ENCODE results near the gene MATCAP1. TPM values are rescaled to one million over a fixed set of nuclear protein-coding genes. Genes with fewer than 3 reads are reported as not detected.

Gene MATCAP1
- total RNA-seq, 1 donor from 2014 or later = 7.7 TPM

DNA sequence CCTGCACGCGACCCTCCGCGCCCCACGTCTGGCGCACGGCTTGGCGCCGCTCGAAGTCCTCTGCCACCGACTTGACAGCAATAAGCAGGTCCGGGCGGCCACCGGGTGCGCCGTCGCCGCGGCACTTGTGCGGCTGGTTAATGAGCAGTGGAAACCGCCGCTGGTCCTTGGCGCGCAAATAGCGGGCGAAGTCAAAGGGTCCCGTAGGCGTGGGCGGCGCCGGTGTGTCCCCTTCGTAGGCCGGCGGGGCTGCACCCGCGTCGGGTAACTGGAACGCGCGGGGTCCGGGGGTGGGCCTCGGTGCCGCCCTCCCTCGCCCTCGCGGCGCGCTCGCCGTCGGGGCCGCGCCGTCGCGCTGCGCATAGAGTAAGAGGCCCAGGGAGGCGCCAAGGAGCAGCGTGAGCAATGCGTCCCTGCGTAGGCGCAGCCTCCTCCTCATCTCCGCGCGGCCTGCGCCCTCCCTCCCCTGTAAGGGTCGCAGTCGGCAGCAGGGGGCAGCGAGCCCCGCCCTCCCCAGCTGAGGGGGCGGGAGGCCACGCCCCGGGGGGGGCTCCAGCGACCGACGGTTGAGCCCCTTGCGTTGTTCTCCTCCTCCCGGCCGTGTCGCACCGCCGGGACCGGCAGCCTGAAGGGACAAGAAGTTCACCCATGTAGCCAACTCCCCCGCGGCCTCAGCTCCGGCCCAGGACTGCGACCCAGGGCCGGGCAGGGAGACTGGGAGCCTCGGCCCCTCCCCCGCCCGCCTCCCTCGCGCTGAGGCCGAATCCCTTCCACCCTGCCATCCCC lies 33.5 kb downstream of the MATCAP1 start:
- ATAC-seq (ENCODE audit: poor library complexity) = peak; percentile 63
- DNase-seq = peak; percentile 76
- intact Hi-C loops (cut with DNase I) = no loop called here

DNA sequence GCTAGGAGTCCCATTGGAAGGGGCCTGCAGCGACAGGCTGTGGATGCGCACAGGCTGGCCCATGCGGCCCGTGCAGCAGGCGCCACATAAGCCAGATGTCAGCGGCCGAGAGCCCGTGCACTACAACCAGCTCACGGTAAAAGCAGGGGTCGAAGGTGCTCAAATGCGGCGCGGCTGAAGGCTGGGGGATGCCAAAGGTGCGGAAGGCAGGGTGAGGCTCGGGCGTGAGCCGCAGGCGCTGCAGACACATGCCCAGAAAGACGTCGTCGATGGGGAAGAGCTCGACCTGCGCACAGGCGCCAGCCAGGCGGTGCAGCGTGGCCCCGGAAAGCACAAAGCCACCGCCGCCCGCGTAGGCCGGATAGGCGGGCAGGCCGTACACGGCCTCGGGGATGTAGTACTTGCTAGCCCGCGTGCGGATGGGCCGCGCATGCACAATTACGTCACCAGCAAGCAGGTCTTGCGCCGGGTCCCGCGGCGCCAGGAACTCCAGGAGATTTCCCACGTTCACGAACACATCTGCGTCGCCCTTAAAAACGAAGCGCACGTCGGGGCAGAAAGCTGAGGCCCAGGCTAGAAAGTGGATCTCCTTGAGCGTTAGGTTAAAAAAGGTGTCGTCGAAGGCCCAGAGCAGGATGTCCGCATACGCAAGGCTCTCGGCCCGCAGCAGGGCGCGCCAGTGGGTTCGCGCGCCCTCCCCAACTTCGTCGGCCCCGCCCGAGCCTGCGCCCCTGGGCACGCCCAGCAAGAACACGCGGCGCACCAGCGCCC lies 34.3 kb downstream of the MATCAP1 start:
- ATAC-seq (ENCODE audit: poor library complexity) (no peak), DNase-seq (peak; percentile 42)
- intact Hi-C loops (cut with DNase I) = no loop called here

DNA sequence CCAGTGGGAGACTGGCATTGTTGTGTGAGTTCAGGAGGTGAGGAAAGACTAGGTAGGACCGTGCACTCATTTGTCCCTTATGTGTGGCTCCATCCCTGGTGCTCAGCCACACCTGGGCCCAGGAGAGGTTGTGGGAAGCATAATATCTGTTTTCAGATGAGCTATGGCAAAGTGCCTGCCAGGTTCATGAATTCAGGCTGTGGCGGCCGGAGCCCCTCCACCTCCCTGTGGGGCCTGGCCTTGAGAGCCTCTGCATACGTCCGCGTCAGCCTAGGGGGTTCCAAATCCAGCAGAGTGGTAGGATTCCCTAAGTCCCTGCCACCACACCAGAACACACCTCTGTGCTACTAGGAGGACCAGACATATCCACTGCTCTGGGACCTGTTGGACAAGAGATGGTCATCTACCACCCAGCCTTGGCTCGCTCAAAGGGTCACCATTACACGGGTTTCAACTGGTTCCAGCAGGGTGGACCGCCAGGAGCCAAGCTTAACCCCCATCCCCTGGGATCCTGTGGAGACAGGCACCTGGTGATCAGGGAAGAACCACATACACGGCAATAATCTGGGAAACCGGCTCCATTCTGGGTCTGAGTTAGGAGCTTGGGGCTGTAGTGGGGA lies 35.0 kb downstream of the MATCAP1 start:
- no peak for ATAC-seq (ENCODE audit: poor library complexity)
- no peak for DNase-seq
- intact Hi-C loops (cut with DNase I) = no loop called here

DNA sequence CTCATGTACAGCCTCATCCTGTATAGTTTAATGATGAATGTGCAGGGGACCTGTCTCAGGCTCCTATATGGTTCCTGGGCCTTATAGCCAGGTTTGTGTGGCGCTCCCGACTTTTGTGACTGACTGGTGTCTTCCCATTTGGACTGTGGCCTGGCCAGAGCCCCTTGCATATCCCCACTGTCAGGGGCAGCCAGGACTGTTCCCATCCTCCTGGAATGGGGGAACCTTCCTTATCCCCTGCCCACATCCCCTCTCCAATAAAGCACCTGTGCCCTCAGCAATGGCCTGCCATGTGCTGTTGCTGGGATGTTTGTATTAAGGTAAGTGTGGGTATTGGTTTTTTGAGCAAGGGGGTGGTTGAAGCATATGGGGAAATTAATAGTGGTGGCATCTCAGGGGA lies 35.5 kb downstream of the MATCAP1 start:
- no peak for DNase-seq
- intact Hi-C loops (cut with DNase I) = no loop called here
- ATAC-seq (ENCODE audit: poor library complexity) = no peak

DNA sequence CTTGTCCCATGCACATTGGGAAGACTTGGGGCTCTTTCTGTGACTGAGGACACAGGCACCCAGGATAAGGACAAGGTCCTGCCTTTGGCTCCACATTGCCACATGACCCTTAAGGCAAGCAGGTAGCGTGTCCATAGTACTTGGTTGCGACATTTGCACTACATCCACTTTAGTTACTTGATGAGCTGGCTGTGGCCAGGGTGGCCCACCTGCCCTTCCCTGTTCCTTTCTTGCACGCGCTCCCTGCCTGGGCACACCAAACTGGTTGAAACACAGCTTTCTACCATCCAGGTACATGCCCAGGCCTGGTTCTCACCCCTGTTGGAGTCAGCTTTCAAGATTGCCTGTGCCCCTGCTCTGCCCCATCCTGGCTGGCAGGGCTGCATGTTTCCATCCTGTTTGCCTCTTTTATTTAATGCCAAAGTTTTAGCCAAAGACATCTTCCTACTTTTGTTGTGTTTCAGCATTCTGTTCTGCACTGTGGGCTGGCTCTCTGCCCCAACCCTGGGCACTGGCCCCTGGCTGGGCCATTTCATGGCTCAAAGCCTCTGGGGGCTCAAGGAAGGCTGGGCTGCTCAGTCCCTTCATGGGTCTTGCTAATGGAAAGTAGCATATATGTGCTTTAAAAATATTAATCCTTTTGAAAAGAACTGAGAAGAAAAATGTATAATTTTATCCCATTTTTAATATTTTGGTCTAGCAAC lies 36.2 kb downstream of the MATCAP1 start:
- intact Hi-C loops (cut with DNase I) = no loop called here
- DNase-seq (no peak), ATAC-seq (ENCODE audit: poor library complexity) (no peak)

DNA sequence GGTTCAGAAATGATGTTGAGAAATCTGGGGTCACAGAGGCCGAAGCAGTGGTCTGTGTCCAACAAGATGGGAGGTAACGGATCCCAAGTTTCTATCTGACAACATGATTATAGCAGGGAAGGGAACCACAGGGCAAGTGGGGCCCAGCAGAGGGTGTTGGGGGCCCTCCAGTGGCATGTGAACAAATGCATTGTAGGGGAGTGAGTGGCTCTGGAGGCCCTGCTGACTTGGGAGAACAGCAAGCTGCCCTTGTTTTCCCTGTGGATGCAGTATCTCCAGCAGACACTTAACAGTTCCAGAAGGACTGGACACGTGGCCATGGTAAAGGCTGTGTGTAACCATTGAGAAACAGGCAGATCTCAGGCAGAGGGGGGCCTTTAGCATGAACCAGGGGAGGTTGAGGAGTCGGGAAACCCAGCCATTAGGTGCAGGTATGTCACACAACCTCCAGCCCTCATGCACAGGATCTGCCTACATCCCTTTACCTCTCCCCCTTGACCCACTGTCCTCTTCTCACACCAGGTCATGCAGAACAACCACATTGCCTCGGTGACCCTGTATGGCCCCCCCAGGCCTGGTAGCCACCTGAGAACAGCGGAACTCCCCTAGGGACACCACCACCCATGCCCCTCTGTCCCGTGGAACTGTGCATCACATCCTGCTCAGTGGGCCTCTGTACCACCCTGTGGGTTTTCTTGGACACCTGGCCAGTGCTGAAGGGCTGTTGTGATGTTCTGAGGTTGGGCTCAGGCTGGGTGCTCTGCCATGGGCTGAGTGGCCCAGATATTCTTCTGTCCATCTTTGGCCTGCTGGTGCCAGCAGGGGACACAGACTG lies 37.0 kb downstream of the MATCAP1 start:
- DNase-seq (no peak), ATAC-seq (ENCODE audit: poor library complexity) (no peak)
- intact Hi-C loops (cut with DNase I) = no loop called here

DNA sequence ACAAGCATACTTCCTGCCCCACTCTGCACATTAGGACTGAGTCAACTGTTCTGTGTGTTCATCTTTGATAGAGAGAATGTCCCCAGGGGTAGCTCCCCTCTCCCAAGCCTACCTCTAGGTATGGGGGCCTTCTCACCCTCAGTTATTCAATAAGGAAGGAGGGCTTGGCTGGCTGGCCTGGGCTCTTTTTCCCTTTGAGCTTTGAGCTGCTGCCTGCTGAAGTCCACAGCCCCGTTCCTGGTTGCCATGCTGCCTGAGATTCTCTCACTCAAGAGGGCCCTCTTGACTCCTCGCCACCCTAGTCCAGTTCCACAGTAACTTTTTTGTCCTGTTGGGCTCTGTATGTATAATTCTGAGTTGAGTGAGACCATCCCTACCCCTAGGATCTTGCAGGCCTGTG lies 38.0 kb downstream of the MATCAP1 start:
- no peak for ATAC-seq (ENCODE audit: poor library complexity)
- intact Hi-C loops (cut with DNase I) = no loop called here
- DNase-seq = no peak

DNA sequence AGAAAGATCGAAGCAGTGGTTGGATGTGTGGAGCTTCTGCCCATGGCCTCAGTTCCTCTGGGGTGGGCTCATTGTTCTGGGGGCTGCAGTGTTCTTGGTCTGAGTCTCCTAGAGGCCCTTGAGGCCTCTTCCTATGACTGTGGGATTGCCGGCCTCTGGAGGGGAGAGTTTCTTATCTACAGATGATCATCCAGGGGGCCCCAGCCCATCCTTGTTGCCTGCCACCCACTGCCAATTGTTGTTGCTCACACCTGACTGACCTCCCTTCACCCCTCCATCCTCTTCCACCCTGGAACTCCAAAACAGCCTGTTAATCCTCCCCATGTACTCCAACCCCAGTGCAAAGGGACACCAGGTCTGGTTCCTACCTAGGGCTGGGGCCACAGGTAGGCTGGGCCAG lies 38.8 kb downstream of the MATCAP1 start:
- ATAC-seq (ENCODE audit: poor library complexity) = no peak
- no peak for DNase-seq
- intact Hi-C loops (cut with DNase I) = no loop called here

DNA sequence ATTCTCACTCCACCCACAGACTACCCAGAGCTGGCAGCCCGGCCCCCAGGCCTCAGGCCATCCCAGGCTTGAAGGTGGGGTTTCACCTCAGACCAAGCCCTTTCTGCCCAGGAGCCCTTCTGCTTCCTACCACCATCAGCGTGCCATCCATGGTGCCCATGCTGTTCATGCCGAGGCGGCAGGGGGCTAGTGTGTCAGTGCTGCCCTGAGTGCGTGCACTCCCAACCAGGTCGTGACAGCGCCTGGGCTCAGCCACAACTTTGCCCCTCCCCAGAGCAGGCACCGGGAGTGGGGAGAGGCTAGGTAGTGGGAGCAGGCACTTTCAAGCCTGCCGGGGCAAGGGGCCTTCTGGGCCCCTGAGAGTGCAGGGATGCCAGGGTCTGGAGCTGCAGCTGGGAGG lies 41.4 kb downstream of the MATCAP1 start:
- ATAC-seq (ENCODE audit: poor library complexity) = no peak
- intact Hi-C loops (cut with DNase I) = no loop called here
- DNase-seq = no peak

DNA sequence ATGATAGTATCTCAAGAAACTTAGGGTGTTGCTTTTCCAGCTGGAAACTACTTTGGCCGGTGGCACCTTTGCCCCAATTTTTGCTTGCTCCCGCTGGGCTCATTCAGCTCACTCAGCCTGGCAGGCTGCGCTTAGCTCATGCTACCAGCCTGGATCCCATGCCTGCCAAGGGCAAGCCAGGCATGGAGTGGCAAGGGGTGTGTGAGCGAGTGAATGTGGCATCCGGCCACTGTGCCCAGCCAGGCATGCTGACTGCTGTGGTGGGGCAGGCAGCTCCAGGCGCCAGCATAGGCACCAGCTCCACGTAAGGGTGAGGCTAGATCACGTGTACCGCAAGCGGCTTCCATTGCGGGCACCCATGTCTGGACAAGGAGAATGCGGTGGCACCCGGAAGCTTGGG lies 42.4 kb downstream of the MATCAP1 start:
- intact Hi-C loops (cut with DNase I) = no loop called here
- ATAC-seq (ENCODE audit: poor library complexity) (no peak), DNase-seq (no peak)

DNA sequence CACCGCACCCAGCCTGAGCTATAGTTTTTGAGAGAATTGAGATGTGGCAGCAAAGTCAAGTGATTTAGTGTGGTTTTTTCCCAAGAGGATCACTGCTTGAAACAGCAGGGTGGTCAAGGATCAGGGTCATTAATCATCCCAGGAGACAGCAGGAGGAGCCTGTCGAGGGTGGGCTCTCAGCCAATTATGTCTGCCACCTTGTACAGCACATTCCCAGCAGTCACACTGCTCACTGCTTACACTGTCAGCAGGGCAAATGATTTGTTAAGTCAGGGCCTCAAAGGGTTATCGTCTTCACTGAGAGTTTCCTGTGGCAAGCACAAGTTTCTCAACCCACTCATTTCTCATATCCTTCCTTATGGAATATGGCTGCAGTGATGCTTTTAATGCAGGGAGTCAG lies 46.2 kb downstream of the MATCAP1 start:
- intact Hi-C loops (cut with DNase I) = no loop called here
- no peak for ATAC-seq (ENCODE audit: poor library complexity)

DNA sequence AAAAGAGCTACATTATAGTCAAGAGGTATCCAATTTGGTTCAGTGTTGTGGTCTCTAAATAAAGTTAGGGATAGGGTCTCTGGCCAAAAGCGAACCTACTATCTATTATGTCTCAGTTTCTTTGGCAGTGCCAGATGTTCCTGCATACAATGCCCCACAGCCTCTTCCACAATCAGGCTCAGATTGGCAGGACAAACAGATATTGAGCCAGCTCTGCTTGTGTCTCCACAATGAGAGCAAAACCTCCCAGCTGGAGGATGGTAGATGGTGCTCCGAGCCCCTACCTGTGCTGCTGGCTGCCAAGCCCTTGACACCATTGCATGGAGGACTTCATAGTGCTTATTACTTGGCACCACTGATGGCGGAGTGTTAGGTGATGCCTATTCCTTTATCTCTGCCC lies 54.3 kb downstream of the MATCAP1 start:
- peak; percentile 31 for ATAC-seq (ENCODE audit: poor library complexity)
- intact Hi-C loops (cut with DNase I) = no loop called here
- no peak for DNase-seq

More for the DNA sequence above, 46.2 kb downstream of the MATCAP1 start:
- DNase-seq = no peak

DNA sequence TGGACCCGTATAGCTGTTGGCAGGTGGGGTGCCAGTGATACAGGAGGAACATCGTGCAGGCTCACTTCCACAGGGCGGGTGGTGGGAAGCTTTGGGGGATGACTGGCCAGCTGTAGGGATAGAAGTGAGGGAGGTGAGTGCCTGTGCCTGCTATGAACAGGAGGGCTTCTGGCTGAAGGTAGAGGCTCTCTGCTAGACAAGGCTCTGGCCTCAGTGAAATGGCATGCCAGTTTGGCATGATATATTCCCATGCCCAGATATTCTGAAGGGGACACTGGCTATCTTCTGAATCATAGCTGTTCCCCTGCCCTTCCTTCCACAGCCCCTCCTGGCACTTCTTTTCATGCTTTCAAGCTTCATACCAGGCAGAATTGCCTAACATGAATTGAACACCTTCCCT lies 54.9 kb downstream of the MATCAP1 start:
- intact Hi-C loops (cut with DNase I) = no loop called here
- DNase-seq = no peak
- no peak for ATAC-seq (ENCODE audit: poor library complexity)

DNA sequence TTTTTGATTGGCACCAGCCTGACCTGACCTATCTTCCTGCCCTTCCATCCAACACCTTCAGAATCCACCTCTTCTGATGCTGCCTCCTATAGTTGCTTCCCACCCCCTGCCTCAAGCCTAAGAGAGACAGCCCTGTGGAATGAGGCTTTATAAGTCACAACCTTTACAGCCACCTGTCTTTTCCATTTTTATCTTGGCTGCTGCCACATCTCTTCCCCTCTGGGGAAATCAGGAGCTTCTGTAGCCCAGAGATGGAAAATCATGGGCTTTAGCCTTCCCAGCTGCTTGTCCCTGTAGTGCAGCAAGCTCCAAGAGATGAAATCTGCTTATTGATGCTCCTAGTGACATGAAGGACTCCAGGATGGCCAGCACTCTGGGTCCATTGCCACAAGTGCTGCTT lies 55.3 kb downstream of the MATCAP1 start:
- no peak for ATAC-seq (ENCODE audit: poor library complexity)

More for the DNA sequence above, 55.3 kb downstream of the MATCAP1 start:
- DNase-seq = no peak
- intact Hi-C loops (cut with DNase I) = no loop called here

Small RNAs within 50 kb of the gene (microRNA-seq; reads per million reads assigned to microRNA genes)
- 111 reads per million, percentile 54 among the genes with 10 or more reads in this experiment for gene MIR328

Other genes with a start within 250 kb of the MATCAP1 start
- 103 TPM for gene CIAO2B, start 249.6 kb downstream of the MATCAP1 start, total RNA-seq
- gene CES2, start 248.4 kb downstream of the MATCAP1 start, total RNA-seq = 114 TPM
- gene CES3, start 222.7 kb downstream of the MATCAP1 start, total RNA-seq = 2.0 TPM
- 6.2 TPM for gene CES4A, start 195.4 kb downstream of the MATCAP1 start, total RNA-seq
- 23.1 TPM for gene CBFB, start 154.8 kb downstream of the MATCAP1 start, total RNA-seq
- gene PHAF1, start 74.0 kb downstream of the MATCAP1 start, total RNA-seq = 11.7 TPM
- gene B3GNT9, start 33.0 kb downstream of the MATCAP1 start, total RNA-seq = 8.1 TPM
- gene TRADD, start 24.1 kb downstream of the MATCAP1 start, total RNA-seq = 9.0 TPM
- gene FBXL8, start 24.0 kb downstream of the MATCAP1 start, total RNA-seq = 9.5 TPM
- 62.9 TPM for gene HSF4, start 19.2 kb downstream of the MATCAP1 start, total RNA-seq
- gene NOL3, start 13.4 kb downstream of the MATCAP1 start, total RNA-seq = 105 TPM
- 2.3 TPM for gene EXOC3L1, start 6.2 kb upstream of the MATCAP1 start, total RNA-seq
- gene E2F4, start 8.2 kb upstream of the MATCAP1 start, total RNA-seq = 34.8 TPM
- 0.54 TPM for gene ELMO3, start 15.2 kb upstream of the MATCAP1 start, total RNA-seq
- gene TMEM208, start 43.2 kb upstream of the MATCAP1 start, total RNA-seq = 11.0 TPM
- 13.5 TPM for gene FHOD1, start 63.5 kb upstream of the MATCAP1 start, total RNA-seq
- gene SLC9A5, start 65.0 kb upstream of the MATCAP1 start, total RNA-seq = 0.83 TPM
- 0.89 TPM for gene PLEKHG4, start 95.6 kb upstream of the MATCAP1 start, total RNA-seq
- gene KCTD19, start 142.8 kb upstream of the MATCAP1 start, total RNA-seq = not detected
- not detected for gene LRRC36, start 142.9 kb upstream of the MATCAP1 start, total RNA-seq
- gene TPPP3, start 209.5 kb upstream of the MATCAP1 start, total RNA-seq = 8.9 TPM
- gene ZDHHC1, start 232.5 kb upstream of the MATCAP1 start, total RNA-seq = 3.4 TPM
- 0.89 TPM for gene HSD11B2, start 247.2 kb upstream of the MATCAP1 start, total RNA-seq

Measured in Right ventricle myocardium superior (tissue), 1 donor.